ENCODE data around the gene ABCG2. TPM values are rescaled to one million over a fixed set of nuclear protein-coding genes. Genes with fewer than 3 reads are reported as not detected.

Gene ABCG2
- total and polyA plus RNA-seq, 5 experiments from 2014 or later: 0.15 to 0.73 (median 0.28) TPM; not detected in 1

GRCh38 chr4:88107406-88108107, 50.9 kb downstream of the ABCG2 start:
- Mint-ChIP-seq H3K9me3 (no peaks in the 10 kb centered on the region), H3K27ac (no peak overlapping the region), H3K27me3 (peaks cover 0 to 3% (median 0%) of the 10 kb centered on the region in 5 donors), H3K36me3 (no peaks in the 10 kb centered on the region), H3K4me3 (no peak overlapping the region), H3K4me1 (no peaks in the 10 kb centered on the region)
- POLR2A ChIA-PET: no interaction called here
- DNase-seq: no peak
- no peak for ATAC-seq

- no peak overlapping the region for H3K4me3 Mint-ChIP-seq
- H3K27ac Mint-ChIP-seq: no peak overlapping the region
- DNase-seq (no peak), ATAC-seq (no peak)
- peaks cover 0 to 6% (median 2%) of the 10 kb centered on the region in 5 donors for H3K27me3 Mint-ChIP-seq
- H3K9me3 Mint-ChIP-seq: no peaks in the 10 kb centered on the region
- H3K4me1 Mint-ChIP-seq: no peaks in the 10 kb centered on the region
- H3K36me3 Mint-ChIP-seq: no peaks in the 10 kb centered on the region
- POLR2A ChIA-PET: no interaction called here
Measured at GRCh38 chr4:88106205-88106604, 52.2 kb downstream of the ABCG2 start.

- H3K4me1 Mint-ChIP-seq: no peaks in the 10 kb centered on the region
- ATAC-seq (no peak), DNase-seq (no peak)
- no peaks in the 10 kb centered on the region for H3K9me3 Mint-ChIP-seq
- H3K27me3 Mint-ChIP-seq: peaks cover 0 to 7% (median 2%) of the 10 kb centered on the region in 5 donors
- no peak overlapping the region for H3K4me3 Mint-ChIP-seq
- H3K36me3 Mint-ChIP-seq: no peaks in the 10 kb centered on the region
- H3K27ac Mint-ChIP-seq: no peak overlapping the region
- POLR2A ChIA-PET: no interaction called here
Measured at GRCh38 chr4:88104902-88105610, 53.4 kb downstream of the ABCG2 start.

GRCh38 chr4:88102026-88102425, 56.4 kb downstream of the ABCG2 start:
- H3K27me3 Mint-ChIP-seq: peaks cover 0 to 7% (median 2%) of the 10 kb centered on the region in 5 donors
- DNase-seq: no peak
- H3K9me3 Mint-ChIP-seq: no peaks in the 10 kb centered on the region
- H3K36me3 Mint-ChIP-seq: no peaks in the 10 kb centered on the region
- H3K4me3 Mint-ChIP-seq: no peak overlapping the region
- no peak for ATAC-seq
- no peak overlapping the region for H3K27ac Mint-ChIP-seq
- no peaks in the 10 kb centered on the region for H3K4me1 Mint-ChIP-seq
- POLR2A ChIA-PET: no interaction called here

- H3K27ac Mint-ChIP-seq: no peak overlapping the region
- no peaks in the 10 kb centered on the region for H3K36me3 Mint-ChIP-seq
- no peaks in the 10 kb centered on the region for H3K4me1 Mint-ChIP-seq
- no peak overlapping the region for H3K4me3 Mint-ChIP-seq
- DNase-seq (no peak), ATAC-seq (no peak)
- no peaks in the 10 kb centered on the region for H3K9me3 Mint-ChIP-seq
- POLR2A ChIA-PET: no interaction called here
- H3K27me3 Mint-ChIP-seq: peaks cover 0 to 8% (median 2%) of the 10 kb centered on the region in 5 donors
Measured at GRCh38 chr4:88101165-88101564, 57.3 kb downstream of the ABCG2 start.

- Mint-ChIP-seq H3K27me3 (peaks cover 0 to 8% (median 2%) of the 10 kb centered on the region in 5 donors), H3K27ac (no peak overlapping the region), H3K4me3 (no peak overlapping the region), H3K9me3 (no peaks in the 10 kb centered on the region), H3K36me3 (no peaks in the 10 kb centered on the region), H3K4me1 (no peaks in the 10 kb centered on the region)
- ATAC-seq (no peak), DNase-seq (no peak)
- POLR2A ChIA-PET: no interaction called here
Measured at GRCh38 chr4:88098993-88099752, 59.3 kb downstream of the ABCG2 start.

GRCh38 chr4:88097781-88098180, 60.7 kb downstream of the ABCG2 start:
- POLR2A ChIA-PET: no interaction called here
- H3K36me3 Mint-ChIP-seq: no peaks in the 10 kb centered on the region
- no peak overlapping the region for H3K27ac Mint-ChIP-seq
- H3K9me3 Mint-ChIP-seq: no peaks in the 10 kb centered on the region
- no peak overlapping the region for H3K4me3 Mint-ChIP-seq
- DNase-seq: no peak
- ATAC-seq: no peak
- H3K27me3 Mint-ChIP-seq: peaks cover 0 to 8% (median 2%) of the 10 kb centered on the region in 5 donors
- no peaks in the 10 kb centered on the region for H3K4me1 Mint-ChIP-seq

GRCh38 chr4:88097301-88097700, 61.1 kb downstream of the ABCG2 start:
- H3K4me1 Mint-ChIP-seq: no peaks in the 10 kb centered on the region
- H3K9me3 Mint-ChIP-seq: no peaks in the 10 kb centered on the region
- no peak overlapping the region for H3K4me3 Mint-ChIP-seq
- peaks cover 0 to 7% (median 2%) of the 10 kb centered on the region in 5 donors for H3K27me3 Mint-ChIP-seq
- H3K36me3 Mint-ChIP-seq: no peaks in the 10 kb centered on the region
- H3K27ac Mint-ChIP-seq: no peak overlapping the region
- POLR2A ChIA-PET: no interaction called here
- DNase-seq (no peak), ATAC-seq (no peak)

GRCh38 chr4:88093874-88094273, 64.6 kb downstream of the ABCG2 start:
- Mint-ChIP-seq H3K4me3 (no peak overlapping the region), H3K27ac (no peak overlapping the region), H3K36me3 (no peaks in the 10 kb centered on the region), H3K4me1 (no peaks in the 10 kb centered on the region), H3K9me3 (no peaks in the 10 kb centered on the region), H3K27me3 (peaks cover 0 to 3% (median 0%) of the 10 kb centered on the region in 5 donors)
- DNase-seq: no peak
- POLR2A ChIA-PET: no interaction called here
- ATAC-seq: no peak

GRCh38 chr4:88091378-88091777, 67.1 kb downstream of the ABCG2 start:
- peaks cover 0 to 2% (median 0%) of the 10 kb centered on the region in 5 donors for H3K27me3 Mint-ChIP-seq
- H3K36me3 Mint-ChIP-seq: no peaks in the 10 kb centered on the region
- DNase-seq (no peak), ATAC-seq (no peak)
- no peaks in the 10 kb centered on the region for H3K4me1 Mint-ChIP-seq
- POLR2A ChIA-PET: no interaction called here
- H3K27ac Mint-ChIP-seq: no peak overlapping the region
- H3K4me3 Mint-ChIP-seq: no peak overlapping the region
- H3K9me3 Mint-ChIP-seq: no peaks in the 10 kb centered on the region

- Mint-ChIP-seq H3K27me3 (peaks cover 0 to 2% (median 0%) of the 10 kb centered on the region in 5 donors), H3K27ac (no peak overlapping the region), H3K36me3 (no peaks in the 10 kb centered on the region), H3K4me1 (no peaks in the 10 kb centered on the region), H3K9me3 (no peaks in the 10 kb centered on the region), H3K4me3 (no peak overlapping the region)
- ATAC-seq (no peak), DNase-seq (no peak)
- POLR2A ChIA-PET: no interaction called here
Measured at GRCh38 chr4:88090898-88091297, 67.5 kb downstream of the ABCG2 start.

- Mint-ChIP-seq H3K4me3 (no peak overlapping the region), H3K27me3 (peaks cover 0 to 2% (median 0%) of the 10 kb centered on the region in 5 donors), H3K27ac (no peak overlapping the region), H3K36me3 (no peaks in the 10 kb centered on the region), H3K4me1 (no peaks in the 10 kb centered on the region), H3K9me3 (no peaks in the 10 kb centered on the region)
- POLR2A ChIA-PET: no interaction called here
- DNase-seq (no peak), ATAC-seq (no peak)
Measured at GRCh38 chr4:88087004-88087403, 71.4 kb downstream of the ABCG2 start.

GRCh38 chr4:88080626-88081025, 77.8 kb downstream of the ABCG2 start:
- H3K27me3 Mint-ChIP-seq: no peaks in the 10 kb centered on the region
- H3K4me3 Mint-ChIP-seq: no peak overlapping the region
- H3K27ac Mint-ChIP-seq: no peak overlapping the region
- H3K36me3 Mint-ChIP-seq: peaks cover 0 to 16% (median 6%) of the 10 kb centered on the region in 3 donors
- ATAC-seq (no peak), DNase-seq (no peak)
- H3K4me1 Mint-ChIP-seq: no peaks in the 10 kb centered on the region
- POLR2A ChIA-PET: no interaction called here
- no peaks in the 10 kb centered on the region for H3K9me3 Mint-ChIP-seq

All from naive thymus-derived CD8-positive, alpha-beta T cell (primary cell).